Fibroblast of mammary gland (primary cell): Measurements from ENCODE around the gene PANX3.

Experiments
- DNase-seq: peaks from one replicate; pipeline ENCODE4 v3.0.0-alpha.2; 2010; ENCODE audit warnings: low read depth
- H3K4me3 ChIP-seq: 2 replicates; pipeline ENCODE4 v1.5.1; 2011; ENCODE audit warnings: low read depth, mild to moderate bottlenecking, low read length, moderate library complexity; ENCODE audit not compliant: control insufficient read depth
- CTCF ChIP-seq: conservative IDR thresholded peaks from 2 replicates; pipeline ENCODE4 v1.5.1; 2011; ENCODE audit warnings: low read depth, low read length, inconsistent platforms; ENCODE audit not compliant: control insufficient read depth, insufficient read depth

The PANX3 gene

GRCh38 chr11:124582565-124582964 is 28.7 kb upstream of the PANX3 start:
- no peak overlapping the region for H3K4me3 ChIP-seq
- no peak for TF ChIP-seq CTCF
- no peak for DNase-seq

GRCh38 chr11:124583781-124584180 is 27.4 kb upstream of the PANX3 start:
- DNase-seq = no peak
- H3K4me3 ChIP-seq = no peak overlapping the region
- TF ChIP-seq CTCF = no peak

GRCh38 chr11:124584681-124585372 is 26.4 kb upstream of the PANX3 start:
- no peak for DNase-seq
- H3K4me3 ChIP-seq = no peak overlapping the region
- TF ChIP-seq CTCF = no peak

GRCh38 chr11:124586238-124586860 is 24.9 kb upstream of the PANX3 start:
- peak; percentile 70 for TF ChIP-seq CTCF
- peak; percentile 67 for DNase-seq

GRCh38 chr11:124591430-124591829 is 19.8 kb upstream of the PANX3 start:
- H3K4me3 ChIP-seq = no peak overlapping the region
- TF ChIP-seq CTCF = no peak
- DNase-seq = no peak

More at GRCh38 chr11:124586238-124586860, 24.9 kb upstream of the PANX3 start:
- H3K4me3 ChIP-seq = no peak overlapping the region

GRCh38 chr11:124592627-124593026 is 18.6 kb upstream of the PANX3 start:
- TF ChIP-seq CTCF = no peak
- H3K4me3 ChIP-seq = no peak overlapping the region
- DNase-seq = no peak
